GM19463 (cell line): ENCODE results near the gene TK2.
"Not testable (repeated sequence)": the region's sequence is repeated elsewhere in the genome, so short reads cannot be mapped to it uniquely, and the experiment has no call there.

Source experiments
- ATAC-seq: cut with Tn5 transposase; IDR thresholded peaks from one replicate; pipeline ENCODE4 v1.9.1; 2021; ENCODE audit warnings: mild to moderate bottlenecking, moderate library complexity; ENCODE audit not compliant: unreplicated experiment

Gene TK2

GRCh38 chr16:66521252-66521713 is 28.6 kb downstream of the TK2 start:
- ATAC-seq: no peak

- no peak for ATAC-seq
These were observed 29.3 kb downstream of the TK2 start for GRCh38 chr16:66520406-66521170.

DNA sequence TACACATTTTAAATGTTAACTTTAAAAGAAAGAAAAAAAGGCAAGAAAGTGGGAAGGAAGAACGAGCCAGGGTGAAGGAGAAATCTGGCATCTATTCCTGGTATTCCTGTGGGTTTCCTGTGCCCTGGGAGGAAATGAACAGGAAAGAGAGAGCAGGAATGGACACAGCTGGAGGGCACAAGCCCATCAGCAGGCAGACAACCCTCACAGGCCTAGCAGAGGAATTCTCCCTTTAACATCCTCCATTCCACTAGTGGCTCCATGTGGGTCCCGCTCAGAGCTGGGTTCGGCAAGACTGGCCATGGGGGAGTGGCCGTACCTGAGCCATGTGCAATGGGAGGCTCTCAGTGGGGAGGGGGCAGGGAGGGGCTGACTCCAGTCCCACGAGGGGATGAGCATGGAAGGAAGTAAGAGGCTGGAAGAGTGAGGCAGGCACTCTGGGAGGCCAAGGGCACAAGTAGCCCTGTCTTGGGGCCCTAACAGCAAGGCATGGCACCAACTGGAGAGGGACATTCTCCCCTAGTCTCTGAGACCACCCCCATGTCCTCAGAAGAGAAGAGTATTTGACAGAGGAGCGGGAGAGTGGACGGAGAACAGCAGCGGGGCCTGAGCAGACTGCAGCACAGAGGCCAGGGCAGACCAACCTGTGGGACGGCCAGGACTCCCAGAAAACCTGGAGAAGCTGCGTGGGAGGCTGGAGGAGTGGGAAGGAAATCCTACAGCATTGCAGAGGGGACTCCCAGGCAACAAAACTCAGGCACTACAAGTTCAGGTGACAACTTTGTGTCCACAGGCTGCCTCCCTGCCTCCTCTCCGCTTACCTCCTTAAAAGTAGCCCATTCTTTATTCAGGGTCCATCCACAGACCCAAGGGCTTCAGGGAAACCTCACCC is 30.2 kb downstream of the TK2 start:
- ATAC-seq: no peak

- ATAC-seq: no peak
These were observed 32.2 kb downstream of the TK2 start for GRCh38 chr16:66517586-66518263.

DNA sequence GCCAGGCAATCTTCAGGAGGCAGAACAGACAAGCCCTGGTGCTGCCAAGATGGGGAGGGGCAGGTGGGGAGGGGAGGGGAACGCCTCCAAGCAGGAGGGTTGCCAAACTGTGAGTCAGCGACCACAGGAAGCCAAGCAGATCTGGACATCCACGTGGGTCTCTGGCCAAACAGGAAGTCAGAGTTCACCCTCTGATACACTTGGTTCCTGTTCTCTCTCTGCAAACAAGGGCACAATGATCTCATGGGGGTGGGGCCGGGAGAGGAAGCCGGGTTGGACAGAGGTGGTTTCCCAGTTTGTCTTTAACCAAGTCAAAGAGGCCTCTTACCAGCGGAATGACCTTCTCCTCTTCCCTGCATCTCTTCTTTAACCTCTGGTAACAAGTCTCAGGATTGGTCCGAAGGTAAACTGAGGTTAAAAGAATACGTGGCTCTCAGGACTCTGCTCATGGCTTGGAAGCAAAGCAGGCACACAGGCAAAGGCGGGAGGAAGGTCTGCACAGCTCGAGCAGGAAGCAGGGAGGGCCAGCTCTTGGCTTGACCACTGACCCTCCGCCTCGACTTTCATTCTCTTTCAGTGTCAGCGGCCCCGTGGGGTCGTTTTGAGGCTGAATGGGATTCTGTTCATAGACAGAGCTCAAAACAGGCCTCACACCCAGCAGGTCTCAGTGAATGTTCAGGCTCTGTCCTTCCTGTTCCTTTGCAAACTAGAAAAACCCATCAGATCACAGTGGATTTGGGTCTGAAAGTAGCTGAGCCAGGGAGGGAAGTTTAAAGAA is 32.9 kb downstream of the TK2 start:
- ATAC-seq: peak; percentile 96

DNA sequence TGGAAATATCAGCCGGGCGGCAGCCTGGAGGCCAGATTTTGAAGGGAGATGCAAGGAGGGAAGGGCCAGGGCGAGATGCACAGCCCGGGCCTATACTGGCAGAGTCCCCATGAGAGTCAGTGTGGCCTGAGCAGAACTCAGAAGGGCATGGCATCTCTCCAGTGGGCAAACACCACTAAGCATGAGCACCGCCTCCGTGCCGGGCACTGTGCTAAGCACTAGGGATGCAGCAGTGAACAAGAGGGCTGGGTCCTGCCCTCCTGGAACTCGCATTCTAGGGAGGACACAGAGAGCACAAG is 33.5 kb downstream of the TK2 start:
- ATAC-seq: peak; percentile 14

DNA sequence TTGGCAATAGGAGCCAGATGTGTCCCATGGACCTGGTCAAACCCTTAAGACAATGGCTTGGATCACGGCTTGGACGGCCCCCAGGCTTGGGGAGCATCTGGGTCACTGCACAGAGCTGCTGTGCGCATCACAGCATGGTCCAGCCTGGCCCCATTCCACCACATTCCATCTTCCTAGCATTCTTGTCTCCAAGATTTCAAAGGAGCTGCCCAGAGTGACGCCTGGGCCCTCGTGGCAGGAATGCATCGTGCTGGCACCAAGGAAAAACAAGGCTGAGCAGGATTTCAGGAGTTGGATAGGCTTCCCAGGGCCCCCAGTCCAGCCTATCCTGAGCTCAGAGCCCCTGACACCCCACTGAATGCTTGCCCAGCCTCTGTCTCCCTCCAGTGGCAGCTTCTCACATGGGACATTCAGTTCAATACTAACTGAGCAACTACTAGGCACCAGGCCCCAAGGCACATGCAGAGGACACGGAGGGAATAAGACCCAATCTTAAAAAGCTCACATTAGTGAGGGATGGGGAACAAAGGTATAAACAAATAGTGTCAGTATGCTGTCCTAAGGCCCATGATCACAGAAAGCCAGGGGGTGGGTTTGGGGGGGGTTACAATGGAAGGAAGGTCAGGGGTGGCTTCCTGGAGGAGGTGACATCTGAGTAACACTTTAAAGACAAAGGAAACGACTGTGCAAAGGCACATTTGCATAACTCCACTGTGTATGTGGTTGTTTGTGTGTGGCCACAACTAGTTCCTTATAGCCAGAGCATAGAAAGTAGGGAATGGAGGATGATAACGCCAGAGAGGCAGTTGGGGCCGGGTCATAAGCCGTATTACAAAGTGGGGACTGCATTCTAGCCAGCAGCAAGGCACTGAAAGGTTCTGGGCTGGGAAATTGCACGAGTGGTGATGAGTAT is 34.1 kb downstream of the TK2 start:
- ATAC-seq: no peak

- ATAC-seq: not testable (repeated sequence)
These were observed 34.8 kb downstream of the TK2 start for GRCh38 chr16:66514980-66515595.

- not testable (repeated sequence) for ATAC-seq
These were observed 35.5 kb downstream of the TK2 start for GRCh38 chr16:66514391-66514790.

DNA sequence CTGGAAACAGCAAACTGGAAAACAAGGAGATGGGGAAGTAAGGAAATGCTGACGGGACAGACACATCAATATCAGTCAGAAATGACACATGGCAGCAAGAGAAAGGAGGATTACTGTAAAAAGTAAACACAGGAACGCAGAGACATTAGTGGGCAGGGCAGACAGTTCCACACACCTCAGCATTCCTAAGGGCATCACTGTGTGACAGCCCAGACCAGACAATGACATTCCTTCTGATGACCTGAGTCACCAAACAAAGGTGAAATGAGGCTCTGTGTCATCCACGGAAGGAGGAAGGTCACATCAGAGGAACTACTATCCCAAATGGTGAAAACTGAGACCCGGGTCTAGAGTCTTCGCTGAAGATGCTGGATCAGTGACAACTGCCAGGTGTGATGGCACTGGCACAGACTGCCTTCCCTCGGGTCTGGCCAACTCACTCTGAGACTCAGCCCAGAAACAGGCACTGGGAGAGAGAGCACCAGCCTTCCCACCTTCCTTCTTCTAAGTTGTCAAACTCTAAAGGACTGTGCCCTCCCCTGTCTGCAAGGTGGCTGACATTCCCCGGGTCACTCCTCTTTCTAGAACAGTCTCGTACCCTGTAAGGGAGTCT is 36.7 kb downstream of the TK2 start:
- ATAC-seq: no peak

GRCh38 chr16:66512272-66513110 is 37.4 kb downstream of the TK2 start:
- ATAC-seq: no peak

DNA sequence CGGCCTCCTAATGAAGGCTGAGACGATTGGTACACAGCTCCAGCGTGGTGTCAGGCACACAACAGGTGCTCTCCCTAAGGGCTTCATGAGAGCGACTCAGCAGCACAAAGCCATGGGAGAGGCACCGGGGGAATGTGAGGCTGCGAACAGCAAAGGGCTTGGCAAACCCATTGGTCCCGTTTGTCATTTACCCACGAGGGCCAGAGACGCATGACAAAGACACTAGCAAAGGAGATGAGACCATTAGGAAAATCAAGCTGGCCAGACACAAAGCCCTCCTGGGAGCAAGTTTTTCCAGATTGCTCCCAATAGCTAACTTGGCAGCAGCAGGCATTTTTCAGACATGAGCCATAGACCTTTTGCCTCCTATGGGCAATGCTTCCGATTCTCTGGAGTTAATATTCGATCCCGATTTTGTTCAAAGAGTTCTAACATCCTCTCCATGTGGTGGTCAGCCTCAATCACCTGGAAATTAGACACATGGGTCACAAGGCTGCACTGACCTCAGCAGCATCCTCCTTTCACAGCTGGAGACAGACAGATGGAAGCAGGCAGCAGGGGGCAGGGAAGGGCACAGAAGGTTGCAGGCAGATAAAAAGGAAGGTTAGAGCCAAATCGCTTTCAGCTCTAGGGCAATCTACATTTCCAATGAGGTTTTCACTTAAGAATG is 38.2 kb downstream of the TK2 start:
- ATAC-seq: no peak

DNA sequence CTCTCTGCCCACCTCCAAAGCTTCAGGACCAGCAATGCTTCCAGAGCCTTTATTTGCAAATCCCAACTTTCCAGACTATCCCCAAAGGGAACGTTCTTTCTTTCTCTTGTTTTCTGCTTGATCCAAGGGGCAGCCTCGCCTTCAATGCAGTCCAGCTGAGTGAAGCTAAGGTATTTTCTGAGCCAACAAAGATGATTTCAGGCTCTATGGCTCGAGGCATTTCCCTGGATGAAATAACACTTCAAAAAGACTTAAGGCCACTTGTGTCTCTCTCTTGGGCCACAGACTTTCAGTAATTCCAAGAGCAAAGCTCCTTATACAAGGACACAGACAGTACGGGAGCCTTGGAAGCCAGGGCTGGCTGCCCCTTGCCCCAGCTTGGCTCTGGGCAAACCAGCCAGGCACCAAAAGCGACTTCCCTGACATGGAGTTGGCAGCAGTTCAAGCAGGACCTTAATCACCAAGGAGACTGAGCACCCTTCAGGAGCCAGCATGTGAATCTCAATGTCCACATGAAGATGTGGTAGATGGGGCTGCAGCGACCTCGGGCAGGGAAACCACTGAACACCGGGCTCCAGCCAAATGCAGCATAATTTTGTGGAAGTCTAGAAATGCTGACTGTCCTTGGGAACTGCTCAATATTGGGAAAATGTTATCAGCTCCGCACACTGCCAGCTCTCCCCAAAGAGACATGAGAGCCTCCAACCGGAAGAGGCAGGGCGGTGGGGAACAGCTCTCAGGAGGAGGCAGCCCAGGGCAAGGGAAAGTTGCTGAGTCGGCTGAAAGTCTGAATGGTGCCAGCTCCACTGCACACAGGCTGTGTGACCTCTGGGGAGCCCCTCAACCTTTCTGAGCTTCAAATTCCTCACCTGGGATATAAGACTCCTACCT is 39.0 kb downstream of the TK2 start:
- no peak for ATAC-seq

GRCh38 chr16:66510298-66510697 is 39.6 kb downstream of the TK2 start:
- ATAC-seq: no peak

GRCh38 chr16:66509576-66509975 is 40.3 kb downstream of the TK2 start:
- ATAC-seq: no peak

DNA sequence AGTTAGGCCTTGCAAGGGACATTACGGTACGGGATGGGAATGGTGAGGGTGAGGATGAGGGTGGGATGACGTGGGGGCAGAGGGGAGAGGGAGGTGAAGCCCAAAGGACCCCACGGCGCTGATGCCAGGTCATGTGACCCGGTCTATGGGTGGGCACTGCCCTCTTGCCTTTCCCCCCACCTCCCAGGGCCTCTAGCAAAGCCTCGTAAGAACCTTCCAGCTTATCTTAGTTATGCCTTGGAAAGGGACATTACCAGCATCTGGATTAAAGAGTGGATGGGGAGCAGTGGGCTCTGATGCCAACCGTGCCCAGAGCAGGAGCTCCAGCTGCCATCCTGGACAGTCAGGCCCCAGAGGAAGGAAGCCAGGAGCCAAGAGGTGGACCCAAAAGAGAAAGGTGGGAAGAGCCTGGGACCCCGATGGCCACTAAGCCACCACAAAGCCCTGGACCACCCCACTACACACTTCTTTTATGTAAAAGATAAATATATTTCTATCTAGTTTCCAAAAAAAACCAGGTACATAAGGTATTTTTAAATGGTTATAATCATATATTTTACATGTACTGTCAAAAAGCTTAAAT is 40.9 kb downstream of the TK2 start:
- no peak for ATAC-seq
